ENCODE results near the gene RFTN1.

RFTN1 gene

GRCh38 chr3:16428612-16429011 is 84.9 kb downstream of the RFTN1 start:
- DNase-seq: no peak

GRCh38 chr3:16427103-16427965 is 86.2 kb downstream of the RFTN1 start:
- peak in 1 of 2 experiments; percentile 16 for DNase-seq

- no peak for DNase-seq
Observed at GRCh38 chr3:16426665-16427064, 86.8 kb downstream of the RFTN1 start.

GRCh38 chr3:16426029-16426400 is 87.5 kb downstream of the RFTN1 start:
- DNase-seq: no peak

- no peak for DNase-seq
Observed at GRCh38 chr3:16425398-16426028, 88.0 kb downstream of the RFTN1 start.

GRCh38 chr3:16423947-16424673 is 89.4 kb downstream of the RFTN1 start:
- no peak for DNase-seq

GRCh38 chr3:16423298-16423697 is 90.2 kb downstream of the RFTN1 start:
- no peak for DNase-seq

- no peak for DNase-seq
Observed at GRCh38 chr3:16419640-16420241, 93.8 kb downstream of the RFTN1 start.

GRCh38 chr3:16417945-16418739 is 95.4 kb downstream of the RFTN1 start:
- DNase-seq: no peak

- DNase-seq: no peak
Observed at GRCh38 chr3:16415911-16416476, 97.5 kb downstream of the RFTN1 start.

GRCh38 chr3:16413321-16413720 is 100.2 kb downstream of the RFTN1 start:
- DNase-seq: no peak

GRCh38 chr3:16412192-16412800 is 101.2 kb downstream of the RFTN1 start:
- DNase-seq: no peak

- no peak for DNase-seq
Observed at GRCh38 chr3:16411441-16411840, 102.1 kb downstream of the RFTN1 start.

GRCh38 chr3:16410659-16411058 is 102.8 kb downstream of the RFTN1 start:
- no peak for DNase-seq

GRCh38 chr3:16409032-16409431 is 104.5 kb downstream of the RFTN1 start:
- DNase-seq: no peak

- DNase-seq: no peak
Observed at GRCh38 chr3:16407366-16407765, 106.1 kb downstream of the RFTN1 start.

GRCh38 chr3:16406579-16406978 is 106.9 kb downstream of the RFTN1 start:
- DNase-seq: no peak

GRCh38 chr3:16406166-16406565 is 107.3 kb downstream of the RFTN1 start:
- DNase-seq: no peak

- no peak for DNase-seq
Observed at GRCh38 chr3:16404349-16404895, 109.1 kb downstream of the RFTN1 start.

GRCh38 chr3:16402451-16402850 is 111.0 kb downstream of the RFTN1 start:
- DNase-seq: peak; percentile 9 to 74

GRCh38 chr3:16401273-16401672 is 112.2 kb downstream of the RFTN1 start:
- DNase-seq: no peak
